Mononuclear cell (primary cell): Measurements from ENCODE around the gene DYNLT2B. TPM values are rescaled to one million over a fixed set of nuclear protein-coding genes. Genes with fewer than 3 reads are reported as not detected.
"Not testable (repeated sequence)": the region's sequence is repeated elsewhere in the genome, so short reads cannot be mapped to it uniquely, and the experiment has no call there.

ENCODE experiments used
- H3K27me3 ChIP-seq: 2 replicates; pipeline ENCODE4 v1.6.0; 2011; ENCODE audit warnings: low read length, control low read depth; ENCODE audit not compliant: insufficient read depth
- H3K4me1 ChIP-seq: 2 replicates; pipeline ENCODE4 v1.5.1; 2011; ENCODE audit warnings: mild to moderate bottlenecking, low read length, control low read depth; ENCODE audit not compliant: insufficient read depth
- H3K4me3 ChIP-seq: 2 replicates; pipeline ENCODE4 v1.5.1; 2011; ENCODE audit warnings: mild to moderate bottlenecking, low read length, moderate library complexity
- H3K9me3 ChIP-seq: 2 replicates; pipeline ENCODE4 v1.5.1; 2011; ENCODE audit warnings: low read depth, mild to moderate bottlenecking, control low read depth, low read length
- total RNA-seq: library from RNA; depleted of rRNA; stranded (reverse); fragments of >200 nt; gene quantifications from one replicate; pipeline ENCODE4 v1.2.3, GENCODE V29; 2012

Gene DYNLT2B
- total RNA-seq, 1 donor: 2.2 TPM

DNA sequence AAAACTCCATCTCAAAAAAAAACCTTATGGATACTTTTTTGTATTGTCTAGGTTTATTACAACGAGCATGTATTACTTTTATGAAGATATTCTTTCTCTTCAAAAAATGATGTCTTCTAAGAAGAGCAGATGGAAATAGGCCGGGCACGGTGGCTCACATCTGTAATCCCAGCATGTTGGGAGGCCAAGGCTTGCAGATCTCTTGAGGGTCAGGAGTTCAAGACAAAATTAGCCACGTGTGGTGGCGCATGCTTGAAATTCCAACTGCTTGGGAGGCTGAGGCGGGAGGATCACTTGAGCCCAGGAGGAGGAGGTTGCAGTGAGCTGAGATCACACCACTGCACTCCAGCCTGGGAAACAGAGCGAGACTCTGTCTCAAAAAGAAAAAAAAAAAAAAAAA, 4.0 kb downstream of the DYNLT2B start:
- H3K9me3 ChIP-seq, H3K4me3 ChIP-seq, H3K4me1 ChIP-seq, H3K27me3 ChIP-seq: not testable (repeated sequence)

DNA sequence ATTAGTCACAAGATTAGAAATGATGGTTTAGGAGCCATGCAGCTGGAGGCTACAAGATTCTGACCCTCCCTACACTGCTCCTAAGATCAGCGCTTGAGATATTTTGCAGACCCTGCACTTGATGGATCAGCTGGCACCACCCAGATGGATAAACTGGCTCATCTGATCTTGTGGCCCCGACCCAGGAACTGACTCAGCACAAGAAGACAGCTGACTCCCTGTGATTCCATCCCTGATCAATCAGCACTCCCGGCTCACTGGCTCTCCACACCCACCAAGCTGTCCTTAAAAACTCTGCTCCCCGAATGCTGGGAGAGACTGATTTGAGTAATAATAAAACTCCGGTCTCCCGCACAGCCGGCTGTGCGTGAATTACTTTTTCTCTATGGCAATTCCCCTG, 15.1 kb downstream of the DYNLT2B start:
- H3K9me3 ChIP-seq, H3K27me3 ChIP-seq, H3K4me3 ChIP-seq, H3K4me1 ChIP-seq: not testable (repeated sequence)

DNA sequence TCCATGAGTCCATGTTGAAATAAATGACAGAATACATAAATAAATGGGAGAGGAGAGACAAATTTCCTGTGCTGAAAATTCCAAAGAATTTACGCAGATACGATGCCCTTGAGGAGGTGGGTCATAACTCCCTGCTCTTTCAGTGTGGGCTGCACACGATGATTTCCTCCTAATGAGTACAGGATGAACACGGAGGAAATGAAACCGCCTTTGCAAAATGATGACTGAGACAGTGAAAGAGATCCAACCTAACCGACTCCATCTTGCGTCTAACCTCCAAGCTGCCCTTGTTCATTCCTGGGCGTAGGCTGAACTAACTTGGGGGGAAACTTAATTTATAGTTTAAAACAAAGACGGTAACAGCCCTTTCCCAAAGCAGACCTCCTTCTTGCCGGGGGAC, 15.5 kb downstream of the DYNLT2B start:
- H3K27me3 ChIP-seq, H3K4me1 ChIP-seq, H3K9me3 ChIP-seq, H3K4me3 ChIP-seq: not testable (repeated sequence)

DNA sequence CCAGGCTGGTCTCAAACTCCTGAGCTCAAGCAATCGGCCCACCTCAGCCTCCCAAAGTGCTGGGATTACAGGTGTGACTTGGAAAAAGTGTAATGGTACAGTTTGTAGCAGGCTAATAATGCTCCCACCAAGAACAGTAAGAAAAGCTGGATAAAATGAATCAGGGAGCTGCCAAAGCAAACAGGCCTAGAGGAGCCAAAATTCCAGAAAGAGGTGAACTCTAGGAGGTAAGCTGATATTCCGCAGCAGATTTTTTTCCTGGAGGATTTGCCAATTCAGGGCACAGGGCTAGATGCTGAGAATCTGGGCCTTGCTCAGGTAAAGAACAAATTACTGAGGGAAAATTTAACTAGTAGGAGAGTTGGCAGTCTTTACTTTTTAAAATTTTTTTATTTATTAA, 19.5 kb downstream of the DYNLT2B start:
- Histone ChIP-seq H3K27me3 (no peaks in the 10 kb centered on the region), H3K9me3 (no peaks in the 10 kb centered on the region), H3K4me3 (no peak overlapping the region), H3K4me1 (no peaks in the 10 kb centered on the region)

DNA sequence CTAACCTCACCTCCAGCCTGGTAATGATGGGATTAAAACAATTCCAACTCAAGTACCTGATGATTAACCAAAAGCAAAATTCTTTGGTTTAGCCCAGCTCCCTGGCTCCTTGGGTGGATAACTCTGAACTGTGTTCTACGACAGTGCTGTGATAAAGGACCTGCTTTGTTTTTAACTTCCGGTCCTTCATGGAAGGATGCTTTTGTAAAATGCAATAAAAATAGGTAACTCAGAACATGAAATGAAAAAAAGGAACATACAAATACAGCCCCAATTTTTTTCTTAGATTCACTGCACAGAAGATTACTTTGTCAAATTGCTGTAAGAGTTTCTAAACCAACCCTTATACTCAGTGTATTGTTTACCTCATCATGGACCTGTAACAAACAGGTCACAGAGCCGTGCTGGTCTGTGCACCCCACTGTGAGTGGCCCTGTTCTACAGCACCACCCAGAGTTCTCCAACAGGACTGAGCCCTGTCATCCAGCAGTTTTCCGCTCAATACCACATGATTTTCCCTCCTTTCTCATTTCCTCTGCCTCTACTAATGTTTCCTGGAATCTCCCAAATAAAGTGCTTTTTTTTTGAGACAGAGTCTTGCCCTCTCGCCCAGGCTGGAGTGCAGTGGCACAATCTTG, 25.6 kb downstream of the DYNLT2B start:
- peaks cover 8% of the 10 kb centered on the region for H3K4me1 ChIP-seq
- no peak overlapping the region for H3K4me3 ChIP-seq
- H3K9me3 ChIP-seq: no peaks in the 10 kb centered on the region
- H3K27me3 ChIP-seq: no peaks in the 10 kb centered on the region

DNA sequence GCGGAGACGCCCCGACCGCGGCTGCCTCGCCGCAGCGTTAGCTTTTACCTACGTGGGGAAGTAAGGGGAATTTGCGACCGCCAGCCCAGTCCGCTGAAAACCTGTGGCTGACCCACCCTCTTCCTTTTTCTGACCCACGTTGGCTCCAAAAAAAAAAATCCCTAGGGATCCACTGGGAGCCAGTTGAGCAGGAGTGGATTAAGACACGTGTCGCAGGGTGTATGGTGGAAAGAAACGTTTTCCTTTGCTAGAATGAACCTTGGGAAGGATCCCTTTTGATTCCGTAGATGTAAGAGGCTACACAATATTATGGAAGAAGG, 29.9 kb downstream of the DYNLT2B start:
- Histone ChIP-seq H3K4me1 (peaks cover 38% of the 10 kb centered on the region), H3K9me3 (no peaks in the 10 kb centered on the region), H3K4me3 (peak overlapping the region; percentile 77), H3K27me3 (no peaks in the 10 kb centered on the region)

DNA sequence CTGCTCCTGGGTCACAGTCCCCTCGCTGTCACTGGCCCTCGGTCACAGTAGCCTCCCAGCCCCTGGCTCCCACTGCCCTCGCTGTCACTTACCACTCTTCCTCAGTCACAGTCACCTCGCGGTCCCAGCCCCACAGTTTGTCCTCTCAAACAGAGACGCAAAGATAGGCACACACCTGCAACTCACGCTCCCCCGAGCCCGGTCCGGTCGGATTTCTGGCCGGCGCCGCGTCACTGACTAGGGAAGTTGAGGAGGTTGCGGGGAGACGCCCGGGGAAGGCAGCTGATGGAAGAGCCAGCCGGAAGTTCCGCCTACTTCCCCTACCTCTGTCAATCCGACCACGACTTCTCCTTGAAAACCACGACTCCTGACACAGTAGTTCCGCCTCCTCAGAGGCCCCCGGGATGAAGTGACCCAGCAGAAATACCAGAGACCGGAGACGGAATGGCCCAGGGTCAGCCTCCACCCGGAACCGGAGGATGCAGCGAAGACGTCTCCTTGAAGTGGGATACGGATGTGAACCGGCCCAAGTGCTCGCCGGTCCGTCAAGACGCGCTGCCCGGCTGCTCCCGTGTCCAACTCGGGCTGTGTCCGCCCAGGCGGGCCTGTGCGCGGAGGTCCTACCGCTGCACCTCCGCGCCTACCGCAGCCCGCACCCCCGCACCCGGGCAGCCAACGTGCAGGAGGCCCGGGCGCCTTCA, 30.4 kb downstream of the DYNLT2B start, which contains the start of gene PCYT1A:
Gene PCYT1A, minus strand, starts transcription at position 287 of the 701 bp plus-strand sequence. CDS start 17,195 bp downstream, outside the sequence.
- Histone ChIP-seq H3K4me3 (peak within 1 kb of the TSS; percentile 77), H3K4me1 (peaks cover 38% of the 10 kb centered on the region), H3K27me3 (no peaks in the 10 kb centered on the region), H3K9me3 (no peaks in the 10 kb centered on the region)

DNA sequence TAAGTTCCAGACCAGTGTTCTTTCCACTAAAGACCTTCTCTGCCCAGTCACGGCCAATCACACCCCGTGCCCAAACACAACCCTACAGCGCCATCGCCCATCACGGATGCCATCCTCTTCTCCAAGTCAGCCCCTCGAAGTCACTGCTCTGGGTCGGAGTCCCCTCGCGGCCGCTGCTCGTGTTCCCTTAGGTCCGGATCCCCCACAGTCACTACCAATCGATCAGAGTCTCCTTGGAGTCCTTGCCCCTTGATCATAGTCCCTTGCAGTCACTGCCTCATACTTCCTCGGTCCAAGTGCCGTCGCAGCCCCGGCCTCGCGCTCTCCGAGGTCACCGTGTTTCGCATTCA, 31.0 kb downstream of the DYNLT2B start:
- Histone ChIP-seq H3K4me3 (peak overlapping the region; percentile 77), H3K9me3 (no peaks in the 10 kb centered on the region), H3K27me3 (no peaks in the 10 kb centered on the region), H3K4me1 (peaks cover 38% of the 10 kb centered on the region)

DNA sequence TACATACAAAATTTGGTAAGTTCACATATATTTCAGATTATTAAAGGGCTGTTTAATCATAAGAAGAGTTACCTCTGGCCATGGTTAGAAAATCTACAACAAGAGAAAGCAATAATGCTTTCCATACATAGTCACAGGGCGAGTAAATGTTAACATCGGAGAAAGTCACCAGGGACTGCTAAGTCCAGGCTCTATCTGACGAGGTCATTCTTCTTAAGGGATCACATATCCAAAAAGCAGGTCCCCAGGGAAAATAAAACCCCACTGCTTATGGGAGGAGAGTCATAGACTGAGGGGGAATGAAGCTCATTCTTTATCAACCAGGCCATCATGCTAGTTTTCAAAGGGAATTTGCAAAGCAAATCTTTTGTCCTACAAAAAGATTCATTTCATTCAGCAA, 33.6 kb downstream of the DYNLT2B start:
- H3K4me1 ChIP-seq: peaks cover 58% of the 10 kb centered on the region
- no peaks in the 10 kb centered on the region for H3K27me3 ChIP-seq
- no peak overlapping the region for H3K4me3 ChIP-seq

DNA sequence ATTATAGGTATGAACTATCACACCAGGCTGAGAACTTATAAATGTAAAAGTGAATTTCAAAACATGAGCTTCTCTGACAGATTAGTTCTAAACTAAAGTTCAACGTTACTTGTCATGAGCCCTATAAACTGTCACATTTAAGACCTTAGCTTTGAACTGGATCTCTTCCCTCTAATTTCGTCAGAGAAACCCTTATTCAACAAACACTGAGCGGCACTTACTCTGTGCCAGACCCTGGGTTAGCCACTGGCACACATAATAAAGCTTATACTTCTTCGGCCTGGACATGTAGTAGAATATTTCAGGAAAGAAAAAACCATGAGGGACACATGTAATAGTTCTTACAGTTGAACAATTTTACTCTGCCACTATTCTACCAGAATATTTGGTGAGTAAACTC, 36.1 kb downstream of the DYNLT2B start:
- Histone ChIP-seq H3K27me3 (no peaks in the 10 kb centered on the region), H3K9me3 (no peaks in the 10 kb centered on the region), H3K4me1 (peaks cover 64% of the 10 kb centered on the region), H3K4me3 (no peak overlapping the region)

More for the DNA sequence above, 33.6 kb downstream of the DYNLT2B start:
- no peaks in the 10 kb centered on the region for H3K9me3 ChIP-seq

DNA sequence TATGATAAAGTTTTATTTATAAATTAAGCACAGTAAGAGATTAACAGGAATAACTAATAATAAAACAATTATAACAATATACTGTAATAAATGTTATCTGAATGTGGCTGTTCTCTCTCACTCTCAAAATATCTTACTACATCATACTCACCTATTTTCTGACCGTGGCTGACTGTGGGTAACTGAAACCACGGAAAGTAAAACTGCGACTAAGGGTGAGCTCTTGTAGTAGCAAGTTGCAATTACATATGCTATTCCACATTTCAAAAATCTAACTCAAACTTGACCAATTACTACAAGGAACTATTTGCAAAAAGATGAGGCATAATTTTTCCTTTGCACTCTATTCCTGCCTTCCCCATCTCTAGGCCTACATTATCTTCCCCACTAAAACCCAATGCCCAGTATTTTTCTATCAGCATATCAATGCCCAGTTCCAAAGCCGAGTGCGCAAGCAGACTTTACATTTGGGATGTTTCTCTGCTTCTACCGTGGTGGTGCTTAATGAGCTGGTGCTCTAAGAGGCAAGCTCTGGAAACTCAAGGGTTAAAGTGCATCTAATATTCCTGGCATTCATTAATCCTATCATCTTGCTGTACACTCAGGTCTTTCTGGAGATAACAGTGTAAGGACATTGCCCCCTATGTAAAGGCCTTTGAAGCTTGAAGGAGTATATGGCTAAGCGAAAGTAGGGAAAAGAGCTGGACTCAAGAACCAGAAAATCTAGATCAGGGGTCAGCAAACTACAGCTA, 37.2 kb downstream of the DYNLT2B start:
- peaks cover 53% of the 10 kb centered on the region for H3K4me1 ChIP-seq
- no peak overlapping the region for H3K4me3 ChIP-seq
- no peaks in the 10 kb centered on the region for H3K27me3 ChIP-seq
- H3K9me3 ChIP-seq: no peaks in the 10 kb centered on the region

DNA sequence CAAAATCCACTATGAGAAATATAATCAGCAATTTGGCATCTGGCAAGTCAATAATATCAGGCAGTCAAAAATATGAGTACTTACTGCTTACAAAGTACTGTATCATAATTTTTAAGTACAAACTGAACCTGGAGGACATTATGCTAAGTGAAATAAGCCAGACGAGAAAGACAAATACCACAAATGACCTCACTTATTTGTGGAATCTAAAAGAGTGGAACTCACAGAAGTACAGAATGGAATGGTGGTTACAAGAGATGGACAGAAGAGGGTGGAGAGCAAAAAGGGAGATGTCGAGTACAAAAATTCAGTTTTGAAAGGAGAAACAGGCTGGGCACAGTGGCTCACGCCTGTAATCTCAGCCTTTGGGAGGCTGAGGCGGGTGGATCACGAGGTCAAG, 42.9 kb downstream of the DYNLT2B start:
- Histone ChIP-seq H3K27me3 (no peaks in the 10 kb centered on the region), H3K9me3 (no peaks in the 10 kb centered on the region), H3K4me3 (no peak overlapping the region), H3K4me1 (peaks cover 42% of the 10 kb centered on the region)

DNA sequence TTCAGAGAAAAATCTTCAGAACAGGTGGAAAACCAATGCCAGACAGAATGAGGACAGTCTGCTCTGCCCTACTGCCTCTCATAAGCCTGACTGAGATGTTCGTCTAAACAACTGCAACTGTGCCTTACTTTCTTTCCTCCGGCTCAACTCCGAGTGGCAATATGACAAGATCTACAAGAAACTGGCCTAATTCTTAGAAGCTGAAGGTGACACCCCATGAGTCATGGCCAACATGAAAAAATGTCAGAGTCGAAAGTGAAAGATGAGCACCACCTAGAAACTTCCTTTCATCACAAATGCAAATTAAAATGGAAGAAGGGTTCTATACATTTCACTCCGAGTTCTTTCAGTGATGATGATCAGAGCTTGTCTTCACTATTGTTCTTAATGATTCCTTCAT, 43.5 kb downstream of the DYNLT2B start:
- H3K9me3 ChIP-seq: no peaks in the 10 kb centered on the region
- no peaks in the 10 kb centered on the region for H3K27me3 ChIP-seq
- no peak overlapping the region for H3K4me3 ChIP-seq
- peaks cover 36% of the 10 kb centered on the region for H3K4me1 ChIP-seq

DNA sequence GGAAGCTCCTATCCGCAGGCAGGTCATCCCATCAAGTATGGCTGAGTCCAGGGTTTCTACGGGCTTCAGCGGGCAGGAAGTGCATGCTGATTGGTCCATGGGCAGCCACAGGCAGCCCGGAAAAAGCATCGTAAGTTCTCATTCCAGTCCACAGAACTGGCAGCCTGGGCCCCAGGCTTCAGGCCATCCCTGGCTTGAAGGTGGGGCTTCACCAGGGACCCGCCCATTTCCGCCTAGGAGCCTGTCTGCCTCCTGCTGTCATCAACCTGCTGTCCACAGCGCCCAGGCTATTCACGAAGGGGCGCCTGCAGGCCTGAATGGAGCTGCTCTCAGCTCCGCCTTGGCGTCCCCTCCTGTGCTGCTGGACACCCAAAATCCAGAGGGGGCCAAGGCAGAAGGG, 44.4 kb downstream of the DYNLT2B start:
- no peak overlapping the region for H3K4me3 ChIP-seq
- H3K27me3 ChIP-seq: no peaks in the 10 kb centered on the region
- no peaks in the 10 kb centered on the region for H3K9me3 ChIP-seq
- peaks cover 30% of the 10 kb centered on the region for H3K4me1 ChIP-seq

DNA sequence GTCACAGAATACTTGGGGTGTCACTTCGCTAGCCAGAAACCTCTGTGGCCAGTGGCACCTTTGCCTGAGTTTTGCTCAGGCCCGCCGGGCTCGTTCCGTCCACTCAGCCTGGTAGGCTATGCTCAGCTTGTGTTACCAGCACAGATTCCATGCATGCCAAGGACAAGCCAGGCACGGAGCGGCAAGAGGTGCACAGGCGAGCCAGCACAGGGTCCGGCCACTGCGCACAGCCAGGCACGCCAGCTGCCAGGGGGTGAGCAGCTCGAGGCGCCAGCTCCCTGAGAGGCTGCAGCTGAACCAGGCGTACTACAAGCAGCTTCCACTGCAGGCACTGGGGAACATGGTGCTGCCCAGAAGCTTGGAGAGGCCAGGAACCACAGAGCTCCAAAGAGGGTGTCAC, 45.2 kb downstream of the DYNLT2B start:
- Histone ChIP-seq H3K27me3 (no peaks in the 10 kb centered on the region), H3K4me3 (no peak overlapping the region), H3K4me1 (peaks cover 28% of the 10 kb centered on the region), H3K9me3 (no peaks in the 10 kb centered on the region)

DNA sequence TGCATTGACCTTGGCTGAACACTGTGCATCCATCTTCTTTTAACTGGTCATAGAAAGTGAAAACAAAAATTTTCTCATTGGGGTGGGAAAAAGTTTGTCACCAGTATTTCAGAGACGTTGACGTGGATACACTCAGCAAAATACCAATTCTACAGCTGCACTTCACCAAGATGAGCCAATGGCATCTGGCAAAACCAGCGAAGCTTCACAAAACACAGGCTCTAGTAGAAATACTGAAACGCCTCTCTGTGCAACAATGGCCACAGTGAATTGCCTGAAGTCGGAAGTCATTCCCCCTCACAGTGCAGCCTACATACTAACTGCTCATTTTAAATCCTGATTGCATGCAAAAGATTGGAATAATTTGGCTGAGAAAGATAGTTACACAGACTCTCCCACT, 47.5 kb downstream of the DYNLT2B start:
- Histone ChIP-seq H3K27me3 (no peaks in the 10 kb centered on the region), H3K4me3 (no peak overlapping the region), H3K4me1 (peaks cover 27% of the 10 kb centered on the region), H3K9me3 (no peaks in the 10 kb centered on the region)
